ENCODE data around the gene LCAT.

The LCAT gene

GRCh38 chr16:67923414-67924116 lies 20.4 kb downstream of the LCAT start:
- Histone ChIP-seq H3K36me3 (peaks cover 58% of the 10 kb centered on the region), H3K27ac (no peak overlapping the region), H3K9me3 (no peaks in the 10 kb centered on the region), H3K4me3 (ENCODE audit: low read depth in 1 of 2, low read length in 1 of 2) (no peak overlapping the region), H3K4me1 (ENCODE audit: control insufficient read depth in 1 of 2, insufficient read depth in 1 of 2, low read depth in 1 of 2, low read length in 1 of 2) (no peaks in the 10 kb centered on the region), H3K27me3 (no peaks in the 10 kb centered on the region)
- TF ChIP-seq, protein P1, sequence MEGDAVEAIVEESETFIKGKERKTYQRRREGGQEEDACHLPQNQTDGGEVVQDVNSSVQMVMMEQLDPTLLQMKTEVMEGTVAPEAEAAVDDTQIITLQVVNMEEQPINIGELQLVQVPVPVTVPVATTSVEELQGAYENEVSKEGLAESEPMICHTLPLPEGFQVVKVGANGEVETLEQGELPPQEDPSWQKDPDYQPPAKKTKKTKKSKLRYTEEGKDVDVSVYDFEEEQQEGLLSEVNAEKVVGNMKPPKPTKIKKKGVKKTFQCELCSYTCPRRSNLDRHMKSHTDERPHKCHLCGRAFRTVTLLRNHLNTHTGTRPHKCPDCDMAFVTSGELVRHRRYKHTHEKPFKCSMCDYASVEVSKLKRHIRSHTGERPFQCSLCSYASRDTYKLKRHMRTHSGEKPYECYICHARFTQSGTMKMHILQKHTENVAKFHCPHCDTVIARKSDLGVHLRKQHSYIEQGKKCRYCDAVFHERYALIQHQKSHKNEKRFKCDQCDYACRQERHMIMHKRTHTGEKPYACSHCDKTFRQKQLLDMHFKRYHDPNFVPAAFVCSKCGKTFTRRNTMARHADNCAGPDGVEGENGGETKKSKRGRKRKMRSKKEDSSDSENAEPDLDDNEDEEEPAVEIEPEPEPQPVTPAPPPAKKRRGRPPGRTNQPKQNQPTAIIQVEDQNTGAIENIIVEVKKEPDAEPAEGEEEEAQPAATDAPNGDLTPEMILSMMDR (IDR thresholded peaks at IDR 0.05) = no peak

- H3K4me1 ChIP-seq (ENCODE audit: control insufficient read depth in 1 of 2, insufficient read depth in 1 of 2, low read depth in 1 of 2, low read length in 1 of 2) = no peaks in the 10 kb centered on the region
- no peak overlapping the region for H3K27ac ChIP-seq
- H3K9me3 ChIP-seq = no peaks in the 10 kb centered on the region
- no peaks in the 10 kb centered on the region for H3K27me3 ChIP-seq
- TF ChIP-seq, protein P1 (IDR thresholded peaks at IDR 0.05) = no peak
- H3K36me3 ChIP-seq = peaks cover 55% of the 10 kb centered on the region
- no peak overlapping the region for H3K4me3 ChIP-seq (ENCODE audit: low read depth in 1 of 2, low read length in 1 of 2)
Measured at GRCh38 chr16:67922740-67923139, 21.2 kb downstream of the LCAT start.

DNA sequence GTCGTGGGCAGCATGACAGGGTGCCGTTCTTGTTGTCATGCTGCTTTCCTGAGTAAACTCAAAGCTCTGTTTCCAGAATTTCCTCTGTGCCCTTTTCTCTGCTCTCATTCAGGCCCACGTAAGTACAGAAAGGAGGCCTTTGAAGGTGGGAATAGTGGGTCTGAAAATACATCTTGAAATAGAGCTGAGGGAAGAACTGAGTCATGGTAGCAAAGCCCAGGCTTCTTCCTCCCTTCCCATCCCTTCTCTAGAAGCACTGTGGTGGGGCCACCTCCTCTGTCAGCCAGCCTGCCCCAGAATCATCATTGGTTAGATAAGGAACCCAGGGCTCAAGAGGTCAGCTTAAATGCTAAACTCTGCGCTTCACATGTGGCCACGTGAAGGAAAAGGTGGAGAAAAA lies 21.7 kb downstream of the LCAT start:
- Histone ChIP-seq H3K36me3 (peaks cover 55% of the 10 kb centered on the region), H3K9me3 (no peaks in the 10 kb centered on the region), H3K4me1 (ENCODE audit: control insufficient read depth in 1 of 2, insufficient read depth in 1 of 2, low read depth in 1 of 2, low read length in 1 of 2) (no peaks in the 10 kb centered on the region), H3K27ac (no peak overlapping the region), H3K4me3 (ENCODE audit: low read depth in 1 of 2, low read length in 1 of 2) (no peak overlapping the region), H3K27me3 (no peaks in the 10 kb centered on the region)
- TF ChIP-seq, protein P1 (IDR thresholded peaks at IDR 0.05) = no peak

DNA sequence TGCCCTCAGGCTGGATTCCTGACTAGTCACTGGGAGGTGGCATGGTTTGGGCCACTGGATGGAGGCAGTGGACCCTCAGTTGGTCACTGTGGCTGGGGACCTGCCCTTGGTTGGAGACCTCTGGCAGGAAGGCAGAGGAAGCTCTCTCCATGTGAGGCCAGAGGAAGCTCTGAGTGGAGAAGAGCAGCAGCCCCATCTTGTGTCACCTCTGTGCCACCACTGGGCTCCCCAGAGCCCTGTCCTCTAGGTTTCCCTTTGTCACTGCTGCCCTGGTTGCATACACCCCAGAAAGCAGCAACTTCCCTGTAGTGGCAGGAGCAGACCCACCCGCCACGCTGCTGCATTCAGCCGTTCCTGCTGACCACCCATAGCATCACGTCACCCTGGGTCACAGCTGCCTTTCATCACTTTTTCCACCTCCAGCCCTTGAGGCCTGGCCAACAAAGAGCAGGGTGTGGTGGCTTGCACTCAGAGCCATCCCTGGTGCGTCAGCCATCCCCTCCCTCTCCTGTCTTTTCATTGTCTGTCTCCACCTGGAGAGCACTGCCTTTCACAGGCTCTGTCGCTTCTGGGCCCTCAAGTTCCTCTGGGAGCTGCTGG lies 24.2 kb downstream of the LCAT start:
- TF ChIP-seq, protein P1 (IDR thresholded peaks at IDR 0.05) = no peak
- H3K4me1 ChIP-seq (ENCODE audit: control insufficient read depth in 1 of 2, insufficient read depth in 1 of 2, low read depth in 1 of 2, low read length in 1 of 2) = no peaks in the 10 kb centered on the region
- no peak overlapping the region for H3K4me3 ChIP-seq (ENCODE audit: low read depth in 1 of 2, low read length in 1 of 2)
- H3K9me3 ChIP-seq = no peaks in the 10 kb centered on the region
- peaks cover 59% of the 10 kb centered on the region for H3K36me3 ChIP-seq
- H3K27ac ChIP-seq = no peak overlapping the region
- no peaks in the 10 kb centered on the region for H3K27me3 ChIP-seq

GRCh38 chr16:67917852-67918236 lies 26.1 kb downstream of the LCAT start:
- H3K9me3 ChIP-seq = no peaks in the 10 kb centered on the region
- peaks cover 47% of the 10 kb centered on the region for H3K36me3 ChIP-seq
- H3K4me3 ChIP-seq (ENCODE audit: low read depth in 1 of 2, low read length in 1 of 2) = no peak overlapping the region
- H3K27me3 ChIP-seq = no peaks in the 10 kb centered on the region
- H3K27ac ChIP-seq = no peak overlapping the region
- no peaks in the 10 kb centered on the region for H3K4me1 ChIP-seq (ENCODE audit: control insufficient read depth in 1 of 2, insufficient read depth in 1 of 2, low read depth in 1 of 2, low read length in 1 of 2)
- TF ChIP-seq, protein P1 (IDR thresholded peaks at IDR 0.05) = no peak
